SU-DHL-6 (cell line): ENCODE results near the gene UCK2.

Source experiments
- H2AFZ ChIP-seq: fragments of 200-600 bp; sonication (generic); 2 replicates; pipeline ENCODE4 v1.6.1; 2014; ENCODE audit warnings: low read depth, mild to moderate bottlenecking, moderate library complexity, mixed read lengths, antibody characterized with exemption, low read length; ENCODE audit not compliant: severe bottlenecking
- H3F3A ChIP-seq: fragments of 200-600 bp; shearing (Covaris generic); 2 replicates; pipeline ENCODE4 v1.6.0; 2016; ENCODE audit warnings: antibody characterized with exemption, mild to moderate bottlenecking; ENCODE audit not compliant: insufficient read depth
- H3K27ac ChIP-seq: fragments of 200-600 bp; sonication (generic); 2 replicates; pipeline ENCODE4 v1.5.1; 2016; ENCODE audit warnings: low read depth, mild to moderate bottlenecking, low read length, moderate library complexity, mixed read lengths
- H3K27me3 ChIP-seq: fragments of 200-600 bp; sonication (generic), shearing (Covaris generic); 2 replicates; pipeline ENCODE4 v1.6.0; 2014; ENCODE audit warnings: mild to moderate bottlenecking, low read length
- H3K36me3 ChIP-seq: fragments of 200-600 bp; sonication (generic); 2 replicates; pipeline ENCODE4 v1.6.1; 2014; ENCODE audit warnings: mild to moderate bottlenecking, low read length, mixed read lengths
- H3K4me2 ChIP-seq: fragments of 300-600, 200-600 bp; shearing (Covaris generic), sonication (generic); 2 replicates; pipeline ENCODE4 v1.6.0; 2014; ENCODE audit warnings: low read length, low read depth, mild to moderate bottlenecking; ENCODE audit not compliant: poor library complexity, severe bottlenecking
- H3K4me3 ChIP-seq: fragments of 200-600 bp; sonication (generic); 2 replicates; pipeline ENCODE4 v1.5.1; 2014; ENCODE audit warnings: antibody characterized with exemption, low read length, mild to moderate bottlenecking, mixed read lengths; ENCODE audit not compliant: insufficient read depth, poor library complexity, severe bottlenecking
- H3K79me2 ChIP-seq: fragments of 200-600 bp; sonication (generic); 2 replicates; pipeline ENCODE4 v1.6.1; 2014; ENCODE audit warnings: mild to moderate bottlenecking, low read length, moderate library complexity; ENCODE audit not compliant: insufficient read depth
- H3K9ac ChIP-seq: fragments of 200-600 bp; sonication (generic); 2 replicates; pipeline ENCODE4 v1.7.0; 2014; ENCODE audit warnings: mild to moderate bottlenecking, low read length
- H3K9me2 ChIP-seq: fragments of 200-600 bp; sonication (generic); replicated peaks from 2 replicates; pipeline ENCODE4 v1.6.1; 2014; ENCODE audit warnings: low read length; ENCODE audit not compliant: insufficient read depth
- H3K9me3 ChIP-seq: fragments of 200-600 bp; sonication (generic); 2 replicates; pipeline ENCODE4 v1.6.1; 2014; ENCODE audit warnings: low read length, mixed read lengths; ENCODE audit not compliant: insufficient read depth
- H4K20me1 ChIP-seq: fragments of 200-600 bp; sonication (generic); 2 replicates; pipeline ENCODE4 v1.6.1; 2014; ENCODE audit warnings: low read depth, mild to moderate bottlenecking, antibody characterized with exemption, low read length, moderate library complexity, mixed read lengths
- CTCF ChIP-seq: fragments of 200-600 bp; sonication (generic); IDR thresholded peaks from one replicate; pipeline ENCODE4 v1.5.1; 2017; ENCODE audit warnings: antibody characterized with exemption, mild to moderate bottlenecking, low read length, moderate library complexity; ENCODE audit not compliant: insufficient read depth, poor library complexity, severe bottlenecking
- EZH2phosphoT487 ChIP-seq: fragments of 200-600 bp; sonication (generic), shearing (Covaris generic); conservative IDR thresholded peaks from 2 replicates; pipeline ENCODE4 v1.6.1; 2018; ENCODE audit warnings: mild to moderate bottlenecking, antibody characterized with exemption, low read length, moderate library complexity, mixed read lengths

UCK2 gene

GRCh38 chr1:165900576-165901380, 73.4 kb downstream of the UCK2 start:
- Histone ChIP-seq H3K27me3 (no peaks in the 10 kb centered on the region), H4K20me1 (no peaks in the 10 kb centered on the region), H3F3A (no peaks in the 10 kb centered on the region), H3K27ac (no peak overlapping the region), H3K4me2 (no peak overlapping the region), H2AFZ (no peak overlapping the region), H3K79me2 (peaks cover 6% of the 10 kb centered on the region; the same call in 1 of the 2 replicates), H3K9ac (no peak overlapping the region), H3K9me2 (no peaks in the 10 kb centered on the region), H3K36me3 (no peaks in the 10 kb centered on the region), H3K9me3 (no peaks in the 10 kb centered on the region), H3K4me3 (no peak overlapping the region)
- TF ChIP-seq EZH2phosphoT487 = no peak
- no peak for TF ChIP-seq CTCF

GRCh38 chr1:165902565-165902964, 75.2 kb downstream of the UCK2 start:
- H3K9me3 ChIP-seq = no peaks in the 10 kb centered on the region

GRCh38 chr1:165903672-165904071, 76.3 kb downstream of the UCK2 start:
- no peaks in the 10 kb centered on the region for H3K9me2 ChIP-seq
- no peaks in the 10 kb centered on the region for H3K27me3 ChIP-seq
- H4K20me1 ChIP-seq = no peaks in the 10 kb centered on the region
- no peak overlapping the region for H3K27ac ChIP-seq
- H3F3A ChIP-seq = no peaks in the 10 kb centered on the region
- no peaks in the 10 kb centered on the region; the same call in 1 of the 2 replicates for H3K79me2 ChIP-seq
- H3K4me2 ChIP-seq = no peak overlapping the region
- H3K4me3 ChIP-seq = no peak overlapping the region
- H3K9me3 ChIP-seq = no peaks in the 10 kb centered on the region
- H3K36me3 ChIP-seq = 0 out of 2 replicates have a peak, but pooled peaks cover 6% of the 10 kb centered on the region
- H3K9ac ChIP-seq = no peak overlapping the region
- H2AFZ ChIP-seq = no peak overlapping the region
- no peak for TF ChIP-seq CTCF
- no peak for TF ChIP-seq EZH2phosphoT487

More at GRCh38 chr1:165902565-165902964, 75.2 kb downstream of the UCK2 start:
- no peaks in the 10 kb centered on the region for H4K20me1 ChIP-seq
- H3K36me3 ChIP-seq = 0 out of 2 replicates have a peak, but pooled peaks cover 6% of the 10 kb centered on the region
- H3K27ac ChIP-seq = no peak overlapping the region
- H2AFZ ChIP-seq = no peak overlapping the region
- H3K79me2 ChIP-seq = no peaks in the 10 kb centered on the region; the same call in 1 of the 2 replicates
- no peak overlapping the region for H3K9ac ChIP-seq
- TF ChIP-seq EZH2phosphoT487 (no peak), CTCF (no peak)
- no peaks in the 10 kb centered on the region for H3K27me3 ChIP-seq
- no peaks in the 10 kb centered on the region for H3K9me2 ChIP-seq
- no peaks in the 10 kb centered on the region for H3F3A ChIP-seq
- no peak overlapping the region for H3K4me2 ChIP-seq
- no peak overlapping the region for H3K4me3 ChIP-seq
